MCF 10A (cell line): ENCODE measurements around the gene ABHD16A. TPM values are rescaled to one million over a fixed set of nuclear protein-coding genes. Genes with fewer than 3 reads are reported as not detected.

Experiments used
- BruUV-seq: library from RNA; stranded (reverse); fragments of 400-500 nt; replicated peaks from 2 replicates; lab custom pipeline; 2021; lab: Mats Ljungman, UMichigan
- CTCF ChIA-PET: fragments of 300-600 bp; sonication (Branson Sonifier 250); formaldehyde crosslinking; extraction: SDS; loops from one replicate; lab custom pipeline; 2021; ENCODE audit warnings: antibody characterized with exemption, inconsistent platforms; lab: Yijun Ruan, JAX
- POLR2A ChIA-PET: fragments of 300-600, 350-650 bp; sonication (Branson Sonifier 250); formaldehyde crosslinking; extraction: SDS; loops from one replicate; lab custom pipeline; 2020; ENCODE audit warnings: antibody characterized with exemption, inconsistent platforms; lab: Yijun Ruan, JAX
- DNase-seq: peaks from one replicate; pipeline ENCODE4 v3.0.0-alpha.2; 2018; ENCODE audit not compliant: unreplicated experiment
- H3K27ac Mint-ChIP-seq: one replicate; pipeline ENCODE4 v1.8.0; 2022; ENCODE audit warnings: mild to moderate bottlenecking, low read depth, mixed read lengths; ENCODE audit not compliant: unreplicated experiment
- H3K27me3 Mint-ChIP-seq: one replicate; pipeline ENCODE4 v1.8.0; 2022; ENCODE audit warnings: mixed read lengths; ENCODE audit not compliant: insufficient read depth, unreplicated experiment
- H3K36me3 Mint-ChIP-seq: one replicate; pipeline ENCODE4 v1.8.0; 2022; ENCODE audit warnings: mild to moderate bottlenecking, moderate library complexity, mixed read lengths; ENCODE audit not compliant: insufficient read depth, unreplicated experiment
- H3K4me1 Mint-ChIP-seq: one replicate; pipeline ENCODE4 v1.8.0; 2022; ENCODE audit warnings: mixed read lengths; ENCODE audit not compliant: insufficient read depth, unreplicated experiment
- H3K4me3 Mint-ChIP-seq: one replicate; pipeline ENCODE4 v1.8.0; 2022; ENCODE audit warnings: mild to moderate bottlenecking, moderate library complexity, mixed read lengths; ENCODE audit not compliant: unreplicated experiment
- H3K9me3 Mint-ChIP-seq: one replicate; pipeline ENCODE4 v1.8.0; 2022; ENCODE audit warnings: mixed read lengths; ENCODE audit not compliant: unreplicated experiment
- CTCF ChIP-seq: fragments of 200-600 bp; IDR thresholded peaks from one replicate; pipeline ENCODE4 v1.8.0; 2022; ENCODE audit warnings: antibody characterized with exemption, mild to moderate bottlenecking; ENCODE audit not compliant: unreplicated experiment
- intact Hi-C: fragments of 100-400 bp; cut with micrococcal nuclease; formaldehyde crosslinking; loops from 2 replicates; pipeline ENCODE4 v1.14.1; 2022
- total RNA-seq: library from RNA; stranded (reverse); gene quantifications from 2 replicates; pipeline ENCODE4 v1.2.3, GENCODE V29; 2022

ABHD16A gene
- total RNA-seq, 1 experiment from 2014 or later, result 32.1 TPM

DNA sequence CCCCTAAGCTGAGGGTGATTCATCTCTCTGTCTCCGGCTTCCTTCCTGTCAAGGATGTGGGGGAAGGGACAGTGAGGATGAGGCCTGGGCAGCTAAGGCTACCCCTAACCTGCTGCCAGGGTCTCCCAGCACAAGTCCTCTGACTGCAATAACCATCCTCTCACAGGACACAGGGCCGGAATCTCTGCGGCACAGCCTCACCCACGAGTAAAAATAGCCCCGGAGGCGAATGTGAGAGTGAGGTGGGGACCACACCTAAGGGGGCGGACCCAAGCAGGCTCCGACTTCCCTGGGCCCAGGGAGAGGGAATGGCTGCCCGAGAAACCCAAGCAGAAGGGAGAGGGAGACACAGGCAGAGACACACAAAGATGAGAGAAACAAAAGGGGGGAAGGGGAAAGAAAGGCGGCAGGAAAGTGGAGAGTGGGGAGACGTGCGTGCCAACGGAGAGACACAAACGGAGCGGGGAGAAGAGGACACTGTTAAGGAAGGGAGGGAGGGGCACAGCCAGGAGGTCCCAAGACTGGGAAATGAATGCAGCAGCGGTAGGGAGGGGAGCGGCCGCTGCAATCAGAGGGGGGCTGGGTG is 31.8 kb upstream of the ABHD16A start:
- ChIA-PET CTCF (interaction anchor here (0.6 to 1.3 kb wide), 2 partner anchors 51 to 95 kb away, joined by 3 read pairs; no protein-coding TSS in a partner anchor), POLR2A (interaction anchor here (0.5 to 11.8 kb wide), 19 partner anchors 18 to 1690 kb away, joined by 3 to 95 read pairs (median 10); partner anchors contain the start of genes ABHD16A, BAG6, C6orf47 and CSNK2B)
- no peaks in the 10 kb centered on the region for H3K9me3 Mint-ChIP-seq
- peaks cover 43% of the 10 kb centered on the region for H3K36me3 Mint-ChIP-seq
- intact Hi-C loops, result no loop called here
- no TSS peak for BruUV-seq
- peak overlapping the region; percentile 95 for H3K4me3 Mint-ChIP-seq
- peak overlapping the region; percentile 81 for H3K27ac Mint-ChIP-seq
- no peaks in the 10 kb centered on the region for H3K27me3 Mint-ChIP-seq
- H3K4me1 Mint-ChIP-seq, result peaks cover 30% of the 10 kb centered on the region
- TF ChIP-seq CTCF, result no peak
- DNase-seq, result peak; percentile 79

- Mint-ChIP-seq H3K9me3 (no peaks in the 10 kb centered on the region), H3K36me3 (peaks cover 43% of the 10 kb centered on the region), H3K27me3 (no peaks in the 10 kb centered on the region), H3K4me1 (peaks cover 31% of the 10 kb centered on the region), H3K4me3 (peak overlapping the region; percentile 95), H3K27ac (peak overlapping the region; percentile 81)
- no peak for TF ChIP-seq CTCF
- DNase-seq, result no peak
- intact Hi-C loops, result no loop called here
- ChIA-PET CTCF (interaction anchor here (0.6 to 1.3 kb wide), 3 partner anchors 36 to 99 kb away, joined by 3 to 4 read pairs (median 3); no protein-coding TSS in a partner anchor), POLR2A (interaction anchor here (0.5 to 11.8 kb wide), 13 partner anchors 13 to 1691 kb away, joined by 3 to 95 read pairs (median 10); partner anchors contain the start of genes ABHD16A, BAG6, C6orf47 and CSNK2B)
- BruUV-seq, result no TSS peak
Observed at GRCh38 chr6:31734247-31734820, 31.2 kb upstream of the ABHD16A start.

- Mint-ChIP-seq H3K36me3 (peaks cover 43% of the 10 kb centered on the region), H3K27me3 (no peaks in the 10 kb centered on the region), H3K27ac (peak overlapping the region; percentile 81), H3K9me3 (no peaks in the 10 kb centered on the region), H3K4me1 (peaks cover 28% of the 10 kb centered on the region), H3K4me3 (peak overlapping the region; percentile 95)
- CTCF ChIA-PET, result interaction anchor here (0.6 to 1.0 kb wide), 3 partner anchors 36 to 99 kb away, joined by 3 to 4 read pairs (median 4); no protein-coding TSS in a partner anchor
- intact Hi-C loops, result no loop called here
- POLR2A ChIA-PET, result interaction anchor here (0.6 to 11.8 kb wide), 6 partner anchors 13 to 98 kb away, joined by 3 to 95 read pairs (median 8); partner anchors contain the start of genes ABHD16A, BAG6 and HSPA1B
- no peak for DNase-seq
- BruUV-seq, result no TSS peak
- no peak for TF ChIP-seq CTCF
Observed at GRCh38 chr6:31733734-31734133, 30.6 kb upstream of the ABHD16A start.

DNA sequence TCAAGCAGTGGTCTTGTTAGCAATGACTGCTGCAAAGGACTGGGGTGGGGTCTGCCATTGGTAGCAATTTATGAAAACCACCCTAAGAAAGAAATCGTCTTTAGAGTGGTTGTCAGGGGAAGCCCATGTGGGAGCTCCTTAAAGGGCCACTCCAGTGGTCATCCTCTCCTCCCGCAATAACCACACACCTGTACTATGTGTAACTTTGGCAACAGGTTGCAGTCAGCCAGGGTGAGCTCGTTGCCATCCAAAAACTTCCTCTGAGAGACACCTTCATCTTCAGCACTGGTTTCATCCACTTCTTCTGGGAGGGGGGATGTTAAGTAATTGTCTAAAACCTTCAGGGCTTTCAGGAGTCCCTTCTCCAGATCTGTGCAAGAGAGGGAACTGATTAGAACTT is 28.9 kb upstream of the ABHD16A start:
- TF ChIP-seq CTCF, result no peak
- ChIA-PET POLR2A (interaction anchor here (0.6 to 11.8 kb wide), 11 partner anchors 8 to 99 kb away, joined by 3 to 95 read pairs (median 5); partner anchors contain the start of genes ABHD16A, HSPA1A, HSPA1B and HSPA1L), CTCF (interaction anchor here (0.6 to 2.6 kb wide), 4 partner anchors 20 to 60 kb away, joined by 3 to 19 read pairs (median 4); no protein-coding TSS in a partner anchor)
- Mint-ChIP-seq H3K27ac (no peak overlapping the region), H3K27me3 (no peaks in the 10 kb centered on the region), H3K9me3 (no peaks in the 10 kb centered on the region), H3K4me3 (no peak overlapping the region), H3K4me1 (peaks cover 13% of the 10 kb centered on the region), H3K36me3 (peaks cover 43% of the 10 kb centered on the region)
- no peak for DNase-seq
- intact Hi-C loops, result no loop called here
- no TSS peak for BruUV-seq
